GM21786 (cell line): Measurements from ENCODE around the gene FGD6.
"Not testable (repeated sequence)": the region's sequence is repeated elsewhere in the genome, so short reads cannot be mapped to it uniquely, and the experiment has no call there.

Source experiments
- ATAC-seq: cut with Tn5 transposase; IDR thresholded peaks from one replicate; pipeline ENCODE4 v1.9.1; 2021; ENCODE audit not compliant: unreplicated experiment

The FGD6 gene

GRCh38 chr12:95131589-95132340 lies 85.5 kb downstream of the FGD6 start:
- ATAC-seq = no peak

- no peak for ATAC-seq
These were observed 87.2 kb downstream of the FGD6 start for GRCh38 chr12:95130096-95130495.

GRCh38 chr12:95129115-95129514 lies 88.2 kb downstream of the FGD6 start:
- ATAC-seq = no peak

- no peak for ATAC-seq
These were observed 90.5 kb downstream of the FGD6 start for GRCh38 chr12:95126736-95127135.

GRCh38 chr12:95126076-95126475 lies 91.2 kb downstream of the FGD6 start:
- ATAC-seq = no peak

GRCh38 chr12:95124106-95124505 lies 93.2 kb downstream of the FGD6 start:
- no peak for ATAC-seq

GRCh38 chr12:95118788-95119179 lies 98.5 kb downstream of the FGD6 start:
- no peak for ATAC-seq

GRCh38 chr12:95118138-95118787 lies 99.0 kb downstream of the FGD6 start:
- no peak for ATAC-seq

- peak; percentile 72 for ATAC-seq
These were observed 100.1 kb downstream of the FGD6 start for GRCh38 chr12:95117178-95117599.

GRCh38 chr12:95116773-95117172 lies 100.5 kb downstream of the FGD6 start:
- ATAC-seq = peak; percentile 70

GRCh38 chr12:95116341-95116740 lies 100.9 kb downstream of the FGD6 start:
- ATAC-seq = no peak

GRCh38 chr12:95115641-95116040 lies 101.6 kb downstream of the FGD6 start:
- no peak for ATAC-seq

- ATAC-seq = no peak
These were observed 102.4 kb downstream of the FGD6 start for GRCh38 chr12:95114766-95115405.

GRCh38 chr12:95107362-95107761 lies 109.9 kb downstream of the FGD6 start:
- no peak for ATAC-seq

GRCh38 chr12:95105540-95105939 lies 111.7 kb downstream of the FGD6 start:
- no peak for ATAC-seq

GRCh38 chr12:95104919-95105452 lies 112.3 kb downstream of the FGD6 start:
- no peak for ATAC-seq

- ATAC-seq = peak; percentile 97
These were observed 114.2 kb downstream of the FGD6 start for GRCh38 chr12:95102916-95103671.

GRCh38 chr12:95101957-95102356 lies 115.3 kb downstream of the FGD6 start:
- ATAC-seq = not testable (repeated sequence)

- ATAC-seq = no peak
These were observed 116.7 kb downstream of the FGD6 start for GRCh38 chr12:95100264-95101190.

GRCh38 chr12:95099270-95099790 lies 117.9 kb downstream of the FGD6 start:
- no peak for ATAC-seq
